ENCODE data around the gene PTGDR. TPM values are rescaled to one million over a fixed set of nuclear protein-coding genes. Genes with fewer than 3 reads are reported as not detected.
A peak's percentile ranks its signal among the peaks of the same experiment; 100 is the strongest.

PTGDR gene
- total and polyA plus RNA-seq, 10 of the 15 experiments (the other 5 are each of a cell fraction or from before 2014, with no cell fraction given), result not detected

DNA sequence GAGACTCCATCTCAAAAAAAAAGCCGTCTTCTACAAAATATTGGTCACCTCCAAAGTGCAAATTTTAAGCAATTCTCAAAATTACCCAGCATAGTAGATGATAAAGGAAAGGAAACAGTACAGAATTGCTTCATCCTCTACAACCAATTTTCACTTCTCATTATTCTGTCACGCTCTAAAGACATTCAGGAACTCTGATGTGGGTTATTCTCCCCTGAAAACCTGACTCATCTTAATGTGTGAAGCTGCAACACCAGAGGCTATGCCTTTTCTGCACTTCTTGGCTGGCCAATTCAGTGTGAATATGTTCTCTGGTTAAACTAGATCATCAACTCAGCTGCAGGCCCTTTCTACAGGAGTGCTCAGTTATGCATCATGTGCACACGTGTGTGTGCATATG, 57.6 kb downstream of the PTGDR start (continued):
- TF ChIP-seq FOXM1 (IDR thresholded peaks at IDR 0.05; ENCODE audit: low read depth, low read length) (peak; percentile 82; the same call in 1 of the 2 replicates), RB1 (IDR thresholded peaks at IDR 0.05; ENCODE audit: borderline replicate concordance) (no peak), IKZF2 (IDR thresholded peaks at IDR 0.05) (peak; percentile 90 to 92), KLF5 (IDR thresholded peaks at IDR 0.05; ENCODE audit: partially characterized antibody) (no peak), POLR2AphosphoS5 (IDR thresholded peaks at IDR 0.05; ENCODE audit: low read length) (no peak), ZNF274 (IDR thresholded peaks at IDR 0.05; ENCODE audit: insufficient read depth, insufficient read length) (no peak), SIN3A (IDR thresholded peaks at IDR 0.05; ENCODE audit: low read depth, low read length) (no peak), WRNIP1 (IDR thresholded peaks at IDR 0.05; ENCODE audit: borderline replicate concordance, low read depth, low read length) (no peak), CHD1 (IDR thresholded peaks at IDR 0.05; ENCODE audit: low read depth, low read length) (no peak), ZSCAN29 (IDR thresholded peaks at IDR 0.05) (no peak), SMC3 (IDR thresholded peaks at IDR 0.05; ENCODE audit: borderline replicate concordance, low read length) (no peak), STAT1 (conservative IDR thresholded peaks at IDR 0.05) (no peak), JUNB (IDR thresholded peaks at IDR 0.05) (peak; percentile 84), GABPA (IDR thresholded peaks at IDR 0.05; ENCODE audit: low read depth) (no peak), ZZZ3 (IDR thresholded peaks at IDR 0.05; ENCODE audit: control insufficient read depth, insufficient read length, low read depth) (no peak), TBL1XR1 (IDR thresholded peaks at IDR 0.05; ENCODE audit: low read depth, low read length) (peak; percentile 55; the same call in 1 of the 2 replicates), HDGF (IDR thresholded peaks at IDR 0.05) (no peak), RELA (IDR thresholded peaks at IDR 0.05; ENCODE audit: borderline replicate concordance, partially characterized antibody) (no peak), BACH1 (IDR thresholded peaks at IDR 0.05; ENCODE audit: borderline replicate concordance) (peak; percentile 96), RUNX3 (IDR thresholded peaks at IDR 0.05; ENCODE audit: low read length) (peak; percentile 89)
- TF ChIP-seq, protein P1, sequence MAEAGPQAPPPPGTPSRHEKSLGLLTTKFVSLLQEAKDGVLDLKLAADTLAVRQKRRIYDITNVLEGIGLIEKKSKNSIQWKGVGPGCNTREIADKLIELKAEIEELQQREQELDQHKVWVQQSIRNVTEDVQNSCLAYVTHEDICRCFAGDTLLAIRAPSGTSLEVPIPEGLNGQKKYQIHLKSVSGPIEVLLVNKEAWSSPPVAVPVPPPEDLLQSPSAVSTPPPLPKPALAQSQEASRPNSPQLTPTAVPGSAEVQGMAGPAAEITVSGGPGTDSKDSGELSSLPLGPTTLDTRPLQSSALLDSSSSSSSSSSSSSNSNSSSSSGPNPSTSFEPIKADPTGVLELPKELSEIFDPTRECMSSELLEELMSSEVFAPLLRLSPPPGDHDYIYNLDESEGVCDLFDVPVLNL (IDR thresholded peaks at IDR 0.05; ENCODE audit: low read depth, low read length), result no peak
- TF ChIP-seq, protein P2, sequence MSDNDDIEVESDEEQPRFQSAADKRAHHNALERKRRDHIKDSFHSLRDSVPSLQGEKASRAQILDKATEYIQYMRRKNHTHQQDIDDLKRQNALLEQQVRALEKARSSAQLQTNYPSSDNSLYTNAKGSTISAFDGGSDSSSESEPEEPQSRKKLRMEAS (IDR thresholded peaks at IDR 0.05; ENCODE audit: low read depth, low read length), result no peak
- TF ChIP-seq, protein P3, sequence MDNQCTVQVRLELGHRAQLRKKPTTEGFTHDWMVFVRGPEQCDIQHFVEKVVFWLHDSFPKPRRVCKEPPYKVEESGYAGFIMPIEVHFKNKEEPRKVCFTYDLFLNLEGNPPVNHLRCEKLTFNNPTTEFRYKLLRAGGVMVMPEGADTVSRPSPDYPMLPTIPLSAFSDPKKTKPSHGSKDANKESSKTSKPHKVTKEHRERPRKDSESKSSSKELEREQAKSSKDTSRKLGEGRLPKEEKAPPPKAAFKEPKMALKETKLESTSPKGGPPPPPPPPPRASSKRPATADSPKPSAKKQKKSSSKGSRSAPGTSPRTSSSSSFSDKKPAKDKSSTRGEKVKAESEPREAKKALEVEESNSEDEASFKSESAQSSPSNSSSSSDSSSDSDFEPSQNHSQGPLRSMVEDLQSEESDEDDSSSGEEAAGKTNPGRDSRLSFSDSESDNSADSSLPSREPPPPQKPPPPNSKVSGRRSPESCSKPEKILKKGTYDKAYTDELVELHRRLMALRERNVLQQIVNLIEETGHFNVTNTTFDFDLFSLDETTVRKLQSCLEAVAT (IDR thresholded peaks at IDR 0.05), result no peak
- TF ChIP-seq, protein P4, sequence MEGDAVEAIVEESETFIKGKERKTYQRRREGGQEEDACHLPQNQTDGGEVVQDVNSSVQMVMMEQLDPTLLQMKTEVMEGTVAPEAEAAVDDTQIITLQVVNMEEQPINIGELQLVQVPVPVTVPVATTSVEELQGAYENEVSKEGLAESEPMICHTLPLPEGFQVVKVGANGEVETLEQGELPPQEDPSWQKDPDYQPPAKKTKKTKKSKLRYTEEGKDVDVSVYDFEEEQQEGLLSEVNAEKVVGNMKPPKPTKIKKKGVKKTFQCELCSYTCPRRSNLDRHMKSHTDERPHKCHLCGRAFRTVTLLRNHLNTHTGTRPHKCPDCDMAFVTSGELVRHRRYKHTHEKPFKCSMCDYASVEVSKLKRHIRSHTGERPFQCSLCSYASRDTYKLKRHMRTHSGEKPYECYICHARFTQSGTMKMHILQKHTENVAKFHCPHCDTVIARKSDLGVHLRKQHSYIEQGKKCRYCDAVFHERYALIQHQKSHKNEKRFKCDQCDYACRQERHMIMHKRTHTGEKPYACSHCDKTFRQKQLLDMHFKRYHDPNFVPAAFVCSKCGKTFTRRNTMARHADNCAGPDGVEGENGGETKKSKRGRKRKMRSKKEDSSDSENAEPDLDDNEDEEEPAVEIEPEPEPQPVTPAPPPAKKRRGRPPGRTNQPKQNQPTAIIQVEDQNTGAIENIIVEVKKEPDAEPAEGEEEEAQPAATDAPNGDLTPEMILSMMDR (IDR thresholded peaks at IDR 0.05 in 2 of 3, conservative IDR thresholded peaks at IDR 0.05 in 1 of 3; ENCODE audit: control insufficient read depth in 2 of 3, extremely low read depth in 1 of 3, insufficient read depth in 1 of 3, low read depth in 3 of 3, low read length in 3 of 3), result no peak
